Myocyte (in vitro differentiated cells): ENCODE measurements around the gene LRRC28. TPM values are rescaled to one million over a fixed set of nuclear protein-coding genes. Genes with fewer than 3 reads are reported as not detected.

Experiments used
- DNase-seq: peaks from one replicate; pipeline ENCODE4 v3.0.0-alpha.2; 2012; ENCODE audit warnings: low read depth
- total RNA-seq: library from RNA; depleted of rRNA; stranded (reverse); fragments of >200 nt; gene quantifications from 2 replicates; pipeline ENCODE4 v1.2.3, GENCODE V29; 2014

The LRRC28 gene
- total RNA-seq, 1 donor from 2014 or later = 50.8 TPM

DNA sequence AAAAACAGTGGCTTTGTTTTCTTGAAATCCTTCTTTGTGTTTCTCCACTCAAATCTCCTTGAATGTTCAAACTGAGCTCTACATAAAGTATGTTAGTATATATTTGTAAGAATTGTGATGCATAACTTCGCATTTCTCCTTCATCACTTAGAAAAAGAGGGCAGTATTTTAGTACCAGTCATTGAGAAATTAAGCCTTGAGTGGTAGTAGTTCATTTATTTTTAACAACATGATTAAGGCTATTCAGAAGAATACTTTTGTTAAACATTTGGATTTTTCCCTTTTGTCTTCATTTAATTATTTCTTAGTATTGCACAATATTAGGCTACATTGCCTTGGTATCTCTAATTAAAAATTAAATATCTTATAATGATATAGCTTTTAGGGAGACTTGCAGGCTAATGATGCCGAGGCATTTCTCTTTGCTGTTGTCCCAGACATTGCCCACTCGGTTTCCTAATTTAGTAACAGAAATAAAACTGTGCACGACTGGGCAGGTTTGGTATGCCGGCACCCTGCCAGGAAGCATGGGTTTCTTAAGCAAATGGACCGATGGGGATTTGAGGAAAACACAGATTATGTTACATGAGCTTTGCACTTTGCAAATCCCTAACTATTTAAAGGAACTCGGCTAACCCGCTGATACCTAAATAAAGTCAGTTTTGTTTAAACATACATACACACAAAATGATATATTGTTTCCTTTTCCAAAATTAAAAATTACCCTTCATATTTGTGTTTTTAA lies 54.7 kb downstream of the LRRC28 start:
- peak; percentile 97 for DNase-seq

GRCh38 chr15:99306694-99307338 lies 55.5 kb downstream of the LRRC28 start:
- no peak for DNase-seq

GRCh38 chr15:99307735-99308134 lies 56.5 kb downstream of the LRRC28 start:
- DNase-seq = no peak

GRCh38 chr15:99310745-99311144 lies 59.5 kb downstream of the LRRC28 start:
- no peak for DNase-seq

DNA sequence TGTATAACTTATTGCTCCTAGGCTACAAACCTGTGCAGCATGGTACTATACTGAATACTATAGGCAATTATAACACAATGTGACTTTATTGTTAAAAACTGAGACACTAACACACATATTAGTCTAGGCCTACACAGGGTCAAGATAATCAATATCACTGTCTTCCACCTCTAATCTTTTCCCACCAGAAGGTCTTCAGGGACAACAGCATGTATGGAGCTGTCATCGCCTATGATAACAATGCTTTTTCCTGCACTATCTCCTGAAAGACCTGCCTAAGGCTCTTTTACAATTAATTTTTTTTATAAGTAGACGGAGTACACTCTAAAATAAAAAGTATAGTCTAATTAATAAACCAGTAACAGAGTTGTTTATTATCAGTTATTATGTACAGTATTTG lies 60.9 kb downstream of the LRRC28 start:
- DNase-seq = no peak

DNA sequence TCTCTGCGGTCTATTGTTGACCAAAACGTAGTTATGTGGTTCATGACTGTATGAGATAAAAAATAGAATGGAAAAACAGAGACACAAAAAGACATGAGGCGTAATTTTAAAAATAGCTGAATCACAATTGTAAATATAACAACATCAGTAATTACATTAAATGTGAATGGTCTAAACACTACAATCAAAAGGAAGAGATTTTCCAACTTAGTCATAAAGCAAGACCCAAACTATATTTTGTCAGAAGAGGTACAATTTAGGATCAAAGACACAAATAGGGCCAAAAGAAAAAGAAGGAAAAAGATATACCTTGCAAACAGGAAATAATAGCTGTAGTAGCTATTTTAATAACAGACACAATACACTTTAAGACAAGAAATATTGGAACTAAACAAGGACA lies 61.5 kb downstream of the LRRC28 start:
- DNase-seq = no peak

DNA sequence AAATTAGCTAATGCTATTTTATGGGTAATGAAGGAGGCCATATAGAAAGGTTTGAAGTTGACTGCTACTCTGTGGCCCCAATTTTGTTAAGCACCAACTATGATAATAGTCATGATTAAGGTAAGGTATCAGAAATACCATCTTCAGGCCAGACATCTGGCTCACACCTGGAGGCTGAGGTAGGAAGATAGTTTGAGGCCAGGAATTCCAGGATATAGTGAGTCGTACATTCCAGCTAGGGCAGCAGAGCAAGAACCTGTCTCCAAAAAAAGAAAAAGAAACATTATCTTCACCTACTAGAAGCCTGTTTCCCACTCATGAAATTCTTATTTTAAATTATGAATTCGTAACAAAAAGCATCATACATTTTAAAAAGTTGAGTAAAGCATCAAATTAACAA lies 64.4 kb downstream of the LRRC28 start:
- DNase-seq = no peak

GRCh38 chr15:99320374-99321215 lies 69.3 kb downstream of the LRRC28 start:
- peak; percentile 23 for DNase-seq

DNA sequence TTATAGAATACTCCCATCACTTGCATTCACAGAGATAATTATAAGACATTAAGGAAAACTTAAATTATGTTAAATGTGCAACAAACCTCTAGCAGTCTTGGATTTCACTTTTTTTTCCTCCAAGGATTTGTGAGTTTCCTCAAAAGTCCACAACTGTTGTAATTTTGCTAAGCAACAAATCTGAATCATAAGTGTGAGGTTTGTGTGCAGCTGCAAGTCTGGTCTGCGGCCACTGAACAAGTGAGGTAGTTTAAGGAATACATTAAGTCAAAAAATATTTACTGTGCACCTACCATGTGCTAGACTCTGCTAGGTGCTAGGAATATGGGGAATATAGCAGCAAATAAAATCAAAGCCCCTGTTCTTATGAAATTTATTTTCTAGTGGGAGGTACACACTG lies 70.2 kb downstream of the LRRC28 start:
- no peak for DNase-seq

DNA sequence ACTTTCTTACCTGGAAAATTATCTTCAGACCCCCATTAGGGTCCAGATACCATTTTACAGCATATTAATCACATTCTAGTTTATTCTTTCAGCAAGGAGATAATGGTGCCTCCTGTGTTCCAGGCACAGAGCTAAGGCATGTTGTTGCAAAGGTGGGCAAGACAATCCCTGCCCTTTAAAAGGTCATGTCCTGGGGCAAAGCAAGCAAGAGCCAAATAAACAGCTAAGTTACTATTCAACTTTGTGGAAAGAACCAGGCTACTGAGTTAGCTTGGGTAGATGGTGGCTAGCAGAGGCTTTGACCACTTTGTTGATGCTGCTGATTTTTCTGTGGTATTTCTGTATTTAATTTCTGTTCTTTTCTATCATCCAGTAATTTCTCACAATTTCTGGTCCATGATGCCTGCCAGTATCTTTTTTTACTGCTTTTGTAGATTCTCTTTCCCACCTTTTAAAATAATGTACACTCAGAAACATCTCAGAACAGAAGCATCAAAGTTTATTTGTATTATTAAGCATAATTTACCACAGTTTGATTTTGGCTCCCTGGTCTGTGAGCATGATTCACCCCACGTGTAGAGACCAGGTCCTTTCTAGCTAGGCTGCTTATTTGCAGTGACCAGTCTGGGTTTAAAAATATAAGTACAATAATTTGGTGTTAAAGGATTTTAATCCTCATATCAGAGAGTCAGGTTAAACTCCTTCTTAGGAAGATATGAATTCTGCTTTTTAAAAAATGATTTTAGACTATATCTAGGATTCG lies 71.5 kb downstream of the LRRC28 start:
- no peak for DNase-seq

GRCh38 chr15:99324082-99324620 lies 72.9 kb downstream of the LRRC28 start:
- peak; percentile 96 for DNase-seq

GRCh38 chr15:99324700-99325099 lies 73.4 kb downstream of the LRRC28 start:
- DNase-seq = no peak

DNA sequence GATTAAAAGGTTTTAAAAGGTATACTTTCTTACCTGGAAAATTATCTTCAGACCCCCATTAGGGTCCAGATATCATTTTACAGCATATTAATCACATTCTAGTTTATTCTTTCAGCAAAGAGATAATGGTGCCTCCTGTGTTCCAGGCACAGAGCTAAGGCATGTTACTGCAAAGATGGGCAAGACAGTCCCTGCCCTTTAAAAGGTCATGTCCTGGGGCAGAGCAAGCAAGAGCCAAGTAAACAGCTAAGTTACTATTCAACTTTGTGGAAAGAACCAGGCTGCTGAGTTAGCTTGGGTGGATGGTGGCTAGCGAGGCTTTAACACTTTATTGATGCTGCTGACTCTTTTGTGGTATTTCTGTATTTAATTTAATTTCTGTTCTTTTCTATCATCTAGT lies 75.0 kb downstream of the LRRC28 start:
- DNase-seq = no peak

GRCh38 chr15:99328106-99329072 lies 77.1 kb downstream of the LRRC28 start:
- no peak for DNase-seq

DNA sequence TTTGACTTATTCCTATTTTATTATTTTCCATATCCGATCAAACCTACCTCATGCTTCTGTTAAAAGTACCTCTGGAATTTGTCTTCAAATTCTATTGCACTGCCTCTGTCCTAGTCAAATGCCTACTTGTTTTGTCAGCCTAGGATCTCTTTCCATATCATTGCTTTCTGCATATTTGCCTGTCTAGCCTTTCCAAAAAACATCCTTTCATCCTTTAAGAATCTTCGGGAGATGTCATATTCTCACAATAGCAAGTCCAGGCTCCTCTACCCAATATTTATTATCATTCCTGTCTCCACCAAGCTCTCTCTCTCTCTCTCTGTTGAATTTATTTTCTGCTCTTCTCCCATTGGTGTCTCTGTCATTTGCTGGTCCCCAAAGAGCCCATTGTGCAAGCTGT lies 80.1 kb downstream of the LRRC28 start:
- DNase-seq = no peak

DNA sequence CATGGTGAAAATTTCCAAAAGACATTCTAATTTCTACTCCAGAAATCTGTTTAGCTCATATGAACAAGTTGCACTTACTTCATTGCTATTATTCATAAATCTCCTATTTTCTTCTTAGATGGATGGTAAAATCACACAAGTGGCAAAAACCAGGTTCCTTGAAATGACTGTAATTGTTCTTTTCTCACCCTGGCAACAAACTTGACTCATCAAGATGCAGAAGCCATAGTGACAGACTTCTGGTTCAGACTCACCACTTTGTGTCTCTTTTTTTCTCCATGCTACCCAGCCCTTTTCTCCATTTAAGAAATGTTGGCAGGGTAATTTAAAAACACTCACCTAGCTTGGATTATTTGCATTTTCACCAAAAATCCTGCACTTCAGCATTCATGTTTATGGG lies 82.1 kb downstream of the LRRC28 start:
- no peak for DNase-seq

DNA sequence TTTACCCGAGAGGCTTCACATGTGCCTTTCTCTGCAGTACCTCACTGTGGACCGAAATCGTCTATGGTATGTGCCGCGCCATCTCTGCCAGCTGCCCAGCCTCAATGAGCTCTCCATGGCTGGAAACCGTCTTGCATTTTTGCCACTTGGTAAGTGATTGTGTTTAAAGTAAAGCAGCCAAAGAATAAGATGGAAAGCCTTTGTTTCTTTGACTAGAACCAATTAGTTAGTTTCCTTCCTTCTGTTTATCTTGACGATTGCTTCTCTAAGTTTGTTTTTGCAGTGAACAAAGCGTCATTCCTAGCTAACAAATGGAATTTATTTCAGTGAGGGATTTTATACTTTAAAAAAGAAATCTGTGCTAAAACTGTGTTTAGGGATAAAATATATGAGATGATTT lies 82.7 kb downstream of the LRRC28 start:
- no peak for DNase-seq

- DNase-seq = no peak
These were observed 84.2 kb downstream of the LRRC28 start for GRCh38 chr15:99335508-99335907.

- DNase-seq = no peak
These were observed 85.5 kb downstream of the LRRC28 start for GRCh38 chr15:99336794-99337193.

- DNase-seq = no peak
These were observed 89.1 kb downstream of the LRRC28 start for GRCh38 chr15:99340347-99340746.
